GM20431 (cell line): Measurements from ENCODE around the gene CCDC27.

Source experiments
- in situ Hi-C: fragments of 300-500 bp; cut with MseI, MboI; formaldehyde crosslinking; loops from one replicate; pipeline ENCODE4 v1.15.0; 2020; ENCODE audit warnings: low sequenced_read_pairs; ENCODE audit not compliant: unreplicated experiment

The CCDC27 gene

GRCh38 chr1:3814771-3815561 lies 62.7 kb downstream of the CCDC27 start:
- in situ Hi-C loops = no loop called here

GRCh38 chr1:3816331-3817137 lies 64.3 kb downstream of the CCDC27 start:
- in situ Hi-C loops = no loop called here

GRCh38 chr1:3817138-3817740 lies 65.0 kb downstream of the CCDC27 start:
- in situ Hi-C loops = no loop called here

GRCh38 chr1:3817821-3818597 lies 65.8 kb downstream of the CCDC27 start:
- in situ Hi-C loops = no loop called here

GRCh38 chr1:3819771-3820200 lies 67.5 kb downstream of the CCDC27 start:
- in situ Hi-C loops = no loop called here

GRCh38 chr1:3820316-3820715 lies 68.1 kb downstream of the CCDC27 start:
- in situ Hi-C loops = no loop called here

GRCh38 chr1:3821004-3821403 lies 68.8 kb downstream of the CCDC27 start:
- in situ Hi-C loops = no loop called here
